GM10266 (cell line): ENCODE measurements around the gene MEN1.

ENCODE experiments used
- DNase-seq: peaks from one replicate; pipeline ENCODE4 v3.0.0; 2012; ENCODE audit errors: extremely low spot score
- TF ChIP-seq, protein P1 (sequence below): IDR thresholded peaks from 2 replicates; pipeline ENCODE4 v1.5.1; 2012; ENCODE audit warnings: mild to moderate bottlenecking, low read depth; ENCODE audit not compliant: control insufficient read depth, insufficient read depth; ENCODE audit errors: missing control alignments

The MEN1 gene

DNA sequence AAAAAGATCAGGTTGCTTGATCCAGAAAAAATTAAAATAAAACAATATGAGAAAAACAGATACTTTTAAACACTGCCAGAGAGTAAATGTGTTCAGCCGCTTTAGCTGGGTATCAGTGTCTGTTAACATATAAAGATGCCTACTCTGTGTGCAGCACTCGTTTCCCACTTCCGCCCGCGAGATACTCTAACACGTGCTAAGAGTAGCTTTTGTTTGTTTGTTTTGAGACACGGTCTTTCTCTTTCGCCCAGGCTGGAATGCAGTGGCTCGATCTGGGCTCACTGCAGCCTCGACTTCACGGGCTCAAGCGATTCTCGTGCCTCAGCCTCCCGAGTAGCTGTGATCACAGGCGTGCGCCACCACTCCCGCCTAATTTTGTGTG, 531 bp upstream of the MEN1 start:
- DNase-seq, result no peak
- TF ChIP-seq, protein P1, sequence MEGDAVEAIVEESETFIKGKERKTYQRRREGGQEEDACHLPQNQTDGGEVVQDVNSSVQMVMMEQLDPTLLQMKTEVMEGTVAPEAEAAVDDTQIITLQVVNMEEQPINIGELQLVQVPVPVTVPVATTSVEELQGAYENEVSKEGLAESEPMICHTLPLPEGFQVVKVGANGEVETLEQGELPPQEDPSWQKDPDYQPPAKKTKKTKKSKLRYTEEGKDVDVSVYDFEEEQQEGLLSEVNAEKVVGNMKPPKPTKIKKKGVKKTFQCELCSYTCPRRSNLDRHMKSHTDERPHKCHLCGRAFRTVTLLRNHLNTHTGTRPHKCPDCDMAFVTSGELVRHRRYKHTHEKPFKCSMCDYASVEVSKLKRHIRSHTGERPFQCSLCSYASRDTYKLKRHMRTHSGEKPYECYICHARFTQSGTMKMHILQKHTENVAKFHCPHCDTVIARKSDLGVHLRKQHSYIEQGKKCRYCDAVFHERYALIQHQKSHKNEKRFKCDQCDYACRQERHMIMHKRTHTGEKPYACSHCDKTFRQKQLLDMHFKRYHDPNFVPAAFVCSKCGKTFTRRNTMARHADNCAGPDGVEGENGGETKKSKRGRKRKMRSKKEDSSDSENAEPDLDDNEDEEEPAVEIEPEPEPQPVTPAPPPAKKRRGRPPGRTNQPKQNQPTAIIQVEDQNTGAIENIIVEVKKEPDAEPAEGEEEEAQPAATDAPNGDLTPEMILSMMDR, result no peak

DNA sequence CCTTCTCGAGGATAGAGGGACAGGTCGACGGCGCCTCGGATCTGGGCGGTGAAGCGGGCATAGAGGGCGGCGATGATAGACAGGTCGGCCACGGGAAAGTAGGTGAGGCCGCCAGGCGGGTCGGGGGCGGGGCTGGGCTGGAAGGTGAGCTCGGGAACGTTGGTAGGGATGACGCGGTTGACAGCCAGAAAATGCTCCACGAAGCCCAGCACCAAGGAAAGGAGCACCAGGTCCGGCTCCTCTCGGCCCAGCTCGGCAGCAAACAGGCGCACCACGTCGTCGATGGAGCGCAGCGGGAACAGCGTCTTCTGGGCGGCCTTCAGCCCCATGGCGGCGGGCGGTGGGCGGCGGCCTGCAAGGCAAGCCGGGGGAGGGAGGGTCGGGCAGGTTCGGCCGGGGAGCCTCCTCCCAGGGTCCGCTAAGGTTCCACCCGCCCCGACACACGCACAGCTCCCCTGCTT, 540 bp downstream of the MEN1 start:
- TF ChIP-seq, protein P1, result no peak
- peak; percentile 53 for DNase-seq

DNA sequence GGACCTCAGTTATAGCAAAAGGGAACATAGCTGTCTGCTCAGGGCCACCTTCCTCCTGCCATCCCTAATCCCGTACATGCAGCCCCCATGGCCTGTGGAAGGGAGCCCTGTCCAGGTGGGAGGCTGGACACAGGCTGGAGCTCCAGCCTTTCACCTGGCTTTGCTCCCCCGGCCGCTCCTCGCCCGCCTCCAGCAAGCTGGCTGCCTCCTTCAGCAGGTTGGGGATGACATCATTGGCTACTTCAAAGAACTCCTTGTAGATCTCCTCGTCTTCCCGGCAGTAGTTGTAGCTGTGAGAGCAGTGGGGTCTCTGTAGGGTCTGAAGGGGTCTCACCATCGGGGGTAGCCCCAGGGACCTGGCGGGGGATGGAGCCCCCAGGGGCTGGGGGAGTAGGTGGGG, 4.9 kb downstream of the MEN1 start:
- TF ChIP-seq, protein P1, result no peak
- DNase-seq, result no peak

DNA sequence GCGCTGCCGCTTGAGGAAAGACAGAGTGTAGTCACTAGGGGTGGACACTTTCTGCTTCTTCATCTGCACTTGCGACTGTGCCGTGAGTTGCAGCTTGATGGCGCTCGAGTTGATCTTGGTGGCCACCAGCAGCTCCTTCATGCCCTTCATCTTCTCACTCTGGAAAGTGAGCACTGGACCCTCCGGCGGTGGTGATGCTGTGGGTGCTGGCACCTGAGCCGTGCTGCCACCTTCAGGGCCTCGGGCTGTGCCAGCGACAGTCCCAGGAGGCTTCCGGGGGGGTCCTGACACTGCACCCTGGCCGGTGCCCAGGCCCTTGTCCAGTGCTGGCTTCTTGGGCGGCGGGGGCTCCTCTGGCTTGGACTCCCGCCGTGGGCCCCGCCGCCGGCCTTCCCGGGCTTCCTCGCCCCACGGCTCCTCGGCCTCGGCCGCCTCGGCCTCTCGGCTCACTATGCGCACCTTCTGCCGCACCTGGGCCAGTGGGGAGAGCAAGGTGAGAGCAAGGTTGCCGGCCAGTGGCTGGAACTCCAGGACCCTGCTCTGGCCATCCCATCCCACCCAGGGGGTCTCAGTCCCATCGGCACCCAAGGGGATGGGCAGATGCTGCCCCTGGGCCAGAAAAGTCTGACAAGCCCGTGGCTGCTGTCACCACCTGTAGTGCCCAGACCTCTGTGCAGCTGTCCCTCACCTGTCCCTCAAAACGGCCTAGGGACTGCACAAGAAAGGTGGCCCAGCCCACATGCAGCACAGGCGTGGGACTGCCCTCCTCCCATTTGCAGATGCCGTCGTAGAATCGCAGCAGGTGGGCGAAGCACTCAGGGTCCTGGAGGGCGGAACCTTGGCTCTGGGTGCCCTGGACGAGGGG, 5.8 kb downstream of the MEN1 start:
- TF ChIP-seq, protein P1, result no peak
- DNase-seq, result no peak

DNA sequence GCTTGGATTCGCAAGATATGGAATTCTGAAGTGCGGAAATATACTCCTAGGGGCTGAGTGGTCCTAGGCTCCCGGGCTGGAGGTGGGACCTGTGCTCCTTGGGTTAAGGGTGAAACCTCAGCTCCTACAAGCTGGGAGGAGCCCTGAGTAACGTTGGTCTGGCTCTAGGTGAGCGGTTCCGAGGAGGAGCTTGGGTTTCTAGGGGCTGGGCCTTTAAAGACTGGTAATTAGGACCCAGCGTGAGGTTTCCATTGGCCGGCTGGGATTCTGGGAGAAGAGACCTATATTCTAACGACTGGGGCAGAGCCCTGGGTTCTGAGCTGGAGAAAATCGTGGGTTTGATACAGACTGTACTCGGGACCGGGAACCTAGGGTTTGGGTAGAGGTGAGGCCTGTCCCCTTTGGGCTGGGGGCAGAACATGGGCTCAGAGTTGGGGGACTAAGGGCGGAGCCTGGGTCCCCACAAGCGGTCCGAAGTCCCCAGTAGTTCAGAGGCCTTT, 6.5 kb downstream of the MEN1 start:
- DNase-seq, result no peak
- TF ChIP-seq, protein P1, result no peak

DNA sequence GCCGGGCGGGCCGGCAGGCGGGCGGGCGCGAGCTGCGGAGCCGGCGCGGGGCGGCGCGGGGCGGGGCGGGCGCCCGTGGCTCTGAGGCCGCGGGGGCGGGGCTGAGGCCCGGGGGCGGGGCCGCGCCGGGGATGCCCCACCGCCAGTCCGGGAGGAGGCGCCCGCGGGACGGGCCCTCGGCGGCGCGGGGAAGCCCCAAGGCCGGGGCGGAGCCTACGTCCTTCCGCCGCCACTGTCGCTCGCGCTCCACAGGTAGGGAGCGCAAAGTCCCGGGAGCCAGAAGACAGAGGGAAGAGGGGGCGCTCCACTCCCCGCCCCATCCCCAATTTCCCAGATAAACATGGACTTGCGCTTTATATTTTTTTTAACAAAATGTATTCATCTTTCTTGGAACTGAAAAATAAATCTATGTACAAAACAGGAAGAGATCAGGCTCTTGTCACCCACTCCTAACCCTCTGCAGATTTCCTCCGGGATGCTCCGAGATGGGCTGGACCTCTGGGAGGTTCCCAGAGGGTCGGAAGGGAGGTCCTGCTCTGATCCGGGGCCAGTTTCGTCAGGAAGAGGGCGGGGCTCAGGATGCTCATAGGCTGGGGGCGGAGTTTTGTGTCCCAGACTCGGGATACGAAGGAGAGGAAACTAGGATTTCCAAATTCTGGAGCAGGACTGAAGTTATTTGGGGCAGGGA, 7.0 kb downstream of the MEN1 start, which contains the start of gene MAP4K2:
TSS of gene MAP4K2 (minus strand) at position 57 of the 688 bp plus-strand sequence. CDS start 65 bp downstream, outside the sequence.
- TF ChIP-seq, protein P1, result peak; percentile 4
- DNase-seq, result peak; percentile 99
